CD14-positive monocyte (primary cell): ENCODE results near the gene SIMC1. TPM values are rescaled to one million over a fixed set of nuclear protein-coding genes. Genes with fewer than 3 reads are reported as not detected.

Experiments
- DNase-seq, 3 donors: peaks; one replicate each; pipeline ENCODE4 v3.0.0-alpha.2; 2011 to 2022
- H2AFZ ChIP-seq: 2 replicates; pipeline ENCODE4 v1.6.0; 2012; ENCODE audit warnings: mild to moderate bottlenecking, low read depth, low read length, inconsistent platforms; ENCODE audit not compliant: insufficient read depth, poor library complexity, severe bottlenecking
- H3K27ac ChIP-seq, 2 donors: 1 replicate in 1 of 2; 2 replicates in 1 of 2; pipeline ENCODE4 v1.5.1; 2012 to 2013; ENCODE audit warnings: low read length in 2 of 2, control low read depth in 1 of 2, inconsistent platforms in 1 of 2, low read depth in 1 of 2, mild to moderate bottlenecking in 1 of 2
- H3K27me3 ChIP-seq, 2 donors: one replicate each; pipeline versions ENCODE4 v1.6.0 to v1.6.1; 2011 to 2013; ENCODE audit warnings: low read length in 2 of 2; ENCODE audit not compliant: control insufficient read depth in 2 of 2, insufficient read depth in 2 of 2
- H3K36me3 ChIP-seq, 2 donors: replicated peaks in 1 of 2; 1 replicate in 1 of 2; 2 replicates in 1 of 2; pipeline versions ENCODE4 v1.5.1 to v1.6.1; 2012 to 2013; ENCODE audit warnings: low read length in 2 of 2, control low read depth in 1 of 2, inconsistent platforms in 1 of 2, mild to moderate bottlenecking in 1 of 2; ENCODE audit not compliant: insufficient read depth in 2 of 2, control insufficient read depth in 1 of 2
- H3K4me1 ChIP-seq, 2 donors: 1 replicate in 1 of 2; 2 replicates in 1 of 2; pipeline versions ENCODE4 v1.5.1 to v1.6.1; 2012 to 2013; ENCODE audit warnings: low read length in 2 of 2, control low read depth in 1 of 2, inconsistent platforms in 1 of 2, mild to moderate bottlenecking in 1 of 2, moderate library complexity in 1 of 2; ENCODE audit not compliant: insufficient read depth in 2 of 2, control insufficient read depth in 1 of 2
- H3K4me2 ChIP-seq: replicated peaks from 2 replicates; pipeline ENCODE3; 2012; ENCODE audit warnings: low read length, moderate library complexity, mild to moderate bottlenecking; ENCODE audit not compliant: poor library complexity, severe bottlenecking; ENCODE audit errors: extremely low read depth
- H3K4me3 ChIP-seq, 3 experiments: fragments of 200-600 bp in 1 of 3; sonication (generic) in 1 of 3; replicated peaks in 1 of 3; 1 replicate in 2 of 3; 2 replicates in 1 of 3; pipeline ENCODE4 v1.5.1; 2011 to 2013; ENCODE audit warnings: low read length in 3 of 3, mild to moderate bottlenecking in 3 of 3, control low read depth in 2 of 3, low read depth in 2 of 3, inconsistent platforms in 1 of 3, moderate library complexity in 1 of 3
- H3K79me2 ChIP-seq: 2 replicates; pipeline ENCODE4 v1.6.0; 2012; ENCODE audit warnings: mild to moderate bottlenecking, control low read depth, inconsistent platforms, low read length, moderate library complexity; ENCODE audit not compliant: insufficient read depth
- H3K9ac ChIP-seq: 2 replicates; pipeline ENCODE4 v1.6.0; 2017; ENCODE audit warnings: low read length, mild to moderate bottlenecking; ENCODE audit not compliant: insufficient read depth, poor library complexity, severe bottlenecking
- H3K9me3 ChIP-seq, 2 donors: replicated peaks in 1 of 2; 1 replicate in 1 of 2; 2 replicates in 1 of 2; pipeline versions ENCODE4 v1.5.1 to v1.6.1; 2012 to 2013; ENCODE audit warnings: low read length in 2 of 2, control low read depth in 1 of 2; ENCODE audit not compliant: control insufficient read depth in 1 of 2, insufficient read depth in 1 of 2
- H4K20me1 ChIP-seq: 2 replicates; pipeline ENCODE4 v1.6.0; 2012; ENCODE audit warnings: mild to moderate bottlenecking, low read length, control low read depth, moderate library complexity; ENCODE audit not compliant: insufficient read depth
- H3K27ac Mint-ChIP-seq, 7 donors: one replicate each; pipeline ENCODE4 v1.8.0; 2020; ENCODE audit warnings: mild to moderate bottlenecking in 7 of 7, mixed read lengths in 7 of 7, moderate library complexity in 6 of 7, inconsistent platforms in 2 of 7
- H3K27me3 Mint-ChIP-seq, 3 donors: one replicate each; pipeline ENCODE4 v1.8.0; 2021 to 2022; ENCODE audit warnings: low read depth in 3 of 3, mild to moderate bottlenecking in 3 of 3, mixed read lengths in 3 of 3, moderate library complexity in 3 of 3, inconsistent platforms in 1 of 3
- H3K36me3 Mint-ChIP-seq, 2 donors: one replicate each; pipeline ENCODE4 v1.8.0; 2020; ENCODE audit warnings: mixed read lengths in 2 of 2, inconsistent platforms in 1 of 2, mild to moderate bottlenecking in 1 of 2
- H3K4me1 Mint-ChIP-seq: one replicate; pipeline ENCODE4 v1.8.0; 2020; ENCODE audit warnings: mild to moderate bottlenecking, mixed read lengths
- H3K4me3 Mint-ChIP-seq, 2 donors: one replicate each; pipeline ENCODE4 v1.8.0; 2020; ENCODE audit warnings: mild to moderate bottlenecking in 2 of 2, mixed read lengths in 2 of 2, moderate library complexity in 1 of 2
- H3K9me3 Mint-ChIP-seq, 7 donors: one replicate each; pipeline ENCODE4 v1.8.0; 2020 to 2022; ENCODE audit warnings: mixed read lengths in 7 of 7, mild to moderate bottlenecking in 6 of 7, moderate library complexity in 6 of 7, inconsistent platforms in 2 of 7
- CTCF ChIP-seq: fragments of 200-600 bp; IDR thresholded peaks from one replicate; pipeline ENCODE4 v1.8.0; 2022; ENCODE audit warnings: antibody characterized with exemption, mild to moderate bottlenecking
- WGBS: methylation state at CpG from one replicate; pipeline ENCODE4 v1.1.5; 2013; ENCODE audit warnings: missing lambda C conversion rate; ENCODE audit not compliant: insufficient coverage; 5-methylcytosine and 5-hydroxymethylcytosine counted together
- intact Hi-C, 2 donors: fragments of 100-400 bp; cut with micrococcal nuclease; formaldehyde crosslinking; loops; one replicate each; pipeline versions ENCODE4 v1.15.0 to v1.15.1; 2023
- polyA plus RNA-seq, 3 donors: library from polyadenylated mRNA; depleted of rRNA in 1 of 3; unstranded in 2 of 3; stranded (reverse) in 1 of 3; fragments of 300-500 nt in 2 of 3; fragments of >200 nt in 1 of 3; fragmentation: Illumina TruSeq in 2 of 3; gene quantifications; 1 replicate in 2 of 3; 2 replicates in 1 of 3; pipeline ENCODE4 v1.2.3, GENCODE V29; 2012 to 2021

Gene SIMC1
- polyA plus RNA-seq, 3 donors: 2.3 to 8.4 (median 3.7) TPM

GRCh38 chr5:176342158-176342483 lies 103.9 kb downstream of the SIMC1 start:
- Mint-ChIP-seq H3K4me1 (no peaks in the 10 kb centered on the region), H3K36me3 (peaks cover 67 to 72% of the 10 kb centered on the region in 2 donors), H3K4me3 (no peak overlapping the region), H3K27ac (no peak overlapping the region), H3K9me3 (no peaks in the 10 kb centered on the region), H3K27me3 (no peaks in the 10 kb centered on the region)
- no peak overlapping the region for H3K4me3 ChIP-seq
- H3K79me2 ChIP-seq: no peaks in the 10 kb centered on the region
- H3K36me3 ChIP-seq: peaks cover 53 to 96% of the 10 kb centered on the region in 2 donors
- no peak overlapping the region for H2AFZ ChIP-seq
- H3K9ac ChIP-seq: no peak overlapping the region
- no peaks in the 10 kb centered on the region for H3K27me3 ChIP-seq
- intact Hi-C loops: no loop called here
- no peak for TF ChIP-seq CTCF
- no peaks in the 10 kb centered on the region for H3K4me1 ChIP-seq
- no peak for DNase-seq
- H3K9me3 ChIP-seq: no peaks in the 10 kb centered on the region
- no peak overlapping the region for H3K4me2 ChIP-seq
- no peak overlapping the region for H3K27ac ChIP-seq
- WGBS: 100% methylated on average over 1 of the region's 1 CpG
- no peaks in the 10 kb centered on the region for H4K20me1 ChIP-seq

GRCh38 chr5:176342766-176343458 lies 104.7 kb downstream of the SIMC1 start:
- Histone ChIP-seq H3K79me2 (no peaks in the 10 kb centered on the region), H4K20me1 (no peaks in the 10 kb centered on the region), H3K9me3 (no peaks in the 10 kb centered on the region), H3K4me1 (no peaks in the 10 kb centered on the region), H3K4me2 (no peak overlapping the region), H3K36me3 (peaks cover 54 to 96% of the 10 kb centered on the region in 2 donors), H3K27ac (no peak overlapping the region), H3K4me3 (no peak overlapping the region), H3K27me3 (no peaks in the 10 kb centered on the region), H3K9ac (no peak overlapping the region), H2AFZ (no peak overlapping the region)
- peaks cover 67 to 70% of the 10 kb centered on the region in 2 donors for H3K36me3 Mint-ChIP-seq
- no peak for TF ChIP-seq CTCF
- intact Hi-C loops: no loop called here
- no peak overlapping the region for H3K4me3 Mint-ChIP-seq
- no CpG with 5 or more reads among the region's 2 CpGs for WGBS
- H3K4me1 Mint-ChIP-seq: no peaks in the 10 kb centered on the region
- H3K27ac Mint-ChIP-seq: peak overlapping the region in 1 of 7 donors; percentile 41
- DNase-seq: no peak
- H3K9me3 Mint-ChIP-seq: no peaks in the 10 kb centered on the region
- no peaks in the 10 kb centered on the region for H3K27me3 Mint-ChIP-seq
